Cardiac fibroblast (primary cell): ENCODE measurements around the gene DPYD.

ENCODE experiments used
- DNase-seq, 2 donors: peaks; one replicate each; pipeline versions ENCODE4 v3.0.0 to v3.0.0-alpha.2; 2010; ENCODE audit warnings: low read depth in 2 of 2
- H3K4me3 ChIP-seq, 2 donors: replicated peaks in 1 of 2; 1 replicate in 1 of 2; 2 replicates in 1 of 2; pipeline ENCODE4 v1.5.1; 2011; ENCODE audit warnings: low read depth in 2 of 2, low read length in 2 of 2, mild to moderate bottlenecking in 2 of 2, moderate library complexity in 1 of 2
- CTCF ChIP-seq: IDR thresholded peaks from one replicate; pipeline ENCODE4 v1.5.1; 2011; ENCODE audit warnings: low read depth, mild to moderate bottlenecking, low read length, inconsistent platforms

Gene DPYD

DNA sequence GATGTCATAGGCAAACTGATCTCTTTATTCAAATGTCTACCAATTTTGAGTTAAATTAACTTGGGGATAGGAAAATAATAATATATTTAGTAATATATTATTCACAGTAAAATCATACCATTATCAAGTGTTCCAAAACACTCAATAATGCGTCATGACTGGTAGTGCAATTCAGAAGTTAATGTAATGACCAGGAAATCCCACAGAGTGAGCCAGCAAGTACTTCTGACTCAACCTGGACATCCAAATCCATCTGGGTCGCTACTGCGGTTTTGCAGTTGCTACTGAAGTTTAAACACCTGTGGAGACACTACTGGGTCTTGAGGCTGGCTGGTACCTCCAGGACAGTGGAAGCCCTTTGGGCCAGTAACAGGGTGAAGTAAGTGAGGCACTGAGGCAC, 44.8 kb downstream of the DPYD start:
- peak; percentile 60 to 94 for DNase-seq
- TF ChIP-seq CTCF = no peak
- H3K4me3 ChIP-seq = no peak overlapping the region

DNA sequence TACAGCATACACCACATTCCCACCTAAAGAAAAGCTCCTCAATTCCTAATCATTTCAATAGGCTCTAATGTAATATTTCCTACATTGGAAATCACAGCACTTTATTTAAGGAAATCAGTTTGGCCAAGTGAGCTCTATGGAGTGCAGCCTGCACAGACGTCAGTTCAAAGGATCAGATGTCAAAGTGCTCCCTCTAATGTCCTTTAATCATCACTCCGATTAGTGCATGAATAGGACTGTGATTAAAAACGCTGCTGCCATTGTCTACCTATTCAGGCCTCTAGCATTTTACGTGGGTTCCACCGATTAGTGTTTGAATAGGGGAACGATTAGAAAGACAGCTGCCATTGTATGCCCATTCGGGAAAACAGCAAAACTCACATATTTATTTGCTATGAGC, 50.2 kb downstream of the DPYD start:
- no peak for TF ChIP-seq CTCF
- no peak overlapping the region for H3K4me3 ChIP-seq

GRCh38 chr1:97869441-97869840, 51.4 kb downstream of the DPYD start:
- no peak for TF ChIP-seq CTCF
- DNase-seq = no peak
- no peak overlapping the region for H3K4me3 ChIP-seq

More for the DNA sequence above, 50.2 kb downstream of the DPYD start:
- DNase-seq = no peak

DNA sequence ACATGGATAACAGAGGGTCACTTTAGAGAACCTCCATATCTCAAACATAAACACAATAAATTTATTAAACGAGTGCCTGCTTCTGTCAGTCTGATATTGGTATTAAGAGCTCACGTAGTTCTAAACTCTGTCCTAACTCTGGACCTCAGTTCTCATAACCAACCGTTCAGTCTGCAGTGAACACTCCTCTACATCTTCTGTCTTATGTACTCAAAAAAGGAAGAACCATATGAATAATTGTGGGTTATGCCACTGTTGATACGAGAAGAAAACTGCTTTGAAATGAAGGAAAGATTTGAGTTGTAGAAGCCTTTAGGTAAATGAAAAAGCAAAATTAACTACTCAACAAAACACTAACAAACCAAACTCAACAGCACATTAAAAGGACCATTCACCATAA, 53.7 kb downstream of the DPYD start:
- no peak for TF ChIP-seq CTCF
- no peak for DNase-seq
- no peak overlapping the region for H3K4me3 ChIP-seq

DNA sequence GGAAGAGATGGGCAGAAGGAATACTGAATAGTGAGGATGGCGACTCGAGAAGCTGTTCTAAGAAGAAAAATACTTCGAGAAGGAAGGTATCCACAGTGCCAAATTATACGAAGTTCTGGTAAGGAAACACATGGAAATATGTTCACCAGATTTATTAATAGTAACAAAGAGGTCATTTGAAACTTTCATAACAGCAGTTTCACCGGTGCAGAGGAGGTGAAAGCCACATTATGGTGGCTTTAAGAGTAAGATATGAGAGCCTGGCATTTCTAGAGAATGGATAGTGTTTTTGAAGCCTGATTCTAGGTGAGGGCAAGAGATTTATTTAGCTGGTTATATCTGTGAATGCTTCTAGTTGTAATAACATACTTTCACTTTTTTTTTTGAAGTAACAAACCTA, 56.2 kb downstream of the DPYD start:
- no peak for TF ChIP-seq CTCF
- DNase-seq = no peak
- no peak overlapping the region for H3K4me3 ChIP-seq

GRCh38 chr1:97853221-97853620, 67.6 kb downstream of the DPYD start:
- no peak overlapping the region for H3K4me3 ChIP-seq
- no peak for DNase-seq
- TF ChIP-seq CTCF = no peak
